SK-N-SH treated with all-trans-retinoic acid at 6 μM for 48 hours (cell line): Measurements from ENCODE around the gene FAM124A.

Source experiments
- ARNTL ChIP-seq: fragments of 450-650 bp; formaldehyde crosslinking; IDR thresholded peaks from 2 replicates; pipeline ENCODE4 v1.5.0; 2020; ENCODE audit warnings: low read depth, mild to moderate bottlenecking, moderate library complexity, borderline replicate concordance
- CREB5 ChIP-seq: fragments of 250-450 bp; sonication (Bioruptor Pico); IDR thresholded peaks from 2 replicates; pipeline ENCODE4 v1.5.1; 2020; ENCODE audit warnings: low read depth, mild to moderate bottlenecking, moderate library complexity
- CSDC2 ChIP-seq: fragments of 250-450 bp; sonication (Bioruptor Pico); IDR thresholded peaks from 2 replicates; pipeline ENCODE4 v1.5.0; 2020; ENCODE audit warnings: mild to moderate bottlenecking, moderate library complexity
- CSRNP3 ChIP-seq: fragments of 250-450 bp; sonication (Bioruptor Pico); IDR thresholded peaks from 2 replicates; pipeline ENCODE4 v1.5.1; 2021; ENCODE audit warnings: mild to moderate bottlenecking, moderate library complexity
- GLIS3 ChIP-seq: fragments of 250-450 bp; sonication (Bioruptor Pico); IDR thresholded peaks from 2 replicates; pipeline ENCODE4 v1.5.0; 2020; ENCODE audit warnings: mild to moderate bottlenecking, moderate library complexity
- ISL1 ChIP-seq: fragments of 250-450 bp; sonication (Bioruptor Pico); IDR thresholded peaks from 2 replicates; pipeline ENCODE4 v2.1.2; 2022; ENCODE audit warnings: mild to moderate bottlenecking, moderate library complexity
- PATZ1 ChIP-seq: fragments of 250-450 bp; sonication (Bioruptor Pico); IDR thresholded peaks from 2 replicates; pipeline ENCODE4 v1.8.0; 2020; ENCODE audit warnings: mild to moderate bottlenecking, moderate library complexity, borderline replicate concordance
- POU6F1 ChIP-seq: fragments of 250-450 bp; sonication (Bioruptor Pico); IDR thresholded peaks from 2 replicates; pipeline ENCODE4 v1.8.0; 2021; ENCODE audit warnings: low read depth, mild to moderate bottlenecking, moderate library complexity, borderline replicate concordance
- PPARA ChIP-seq: fragments of 250-450 bp; sonication (Bioruptor Pico); IDR thresholded peaks from 2 replicates; pipeline ENCODE4 v1.5.0; 2020; ENCODE audit warnings: mild to moderate bottlenecking, borderline replicate concordance
- RARB ChIP-seq: fragments of 250-450 bp; sonication (Bioruptor Pico); IDR thresholded peaks from 2 replicates; pipeline ENCODE4 v1.8.0; 2021; ENCODE audit warnings: mild to moderate bottlenecking, moderate library complexity
- TSHZ2 ChIP-seq: fragments of 250-450 bp; sonication (Bioruptor Pico); IDR thresholded peaks from 2 replicates; pipeline ENCODE4 v1.5.0; 2020; ENCODE audit warnings: mild to moderate bottlenecking, moderate library complexity
- ZFP3 ChIP-seq: fragments of 250-450 bp; sonication (Bioruptor Pico); IDR thresholded peaks from 2 replicates; pipeline ENCODE4 v1.5.0; 2020; ENCODE audit warnings: mild to moderate bottlenecking, moderate library complexity
- ZNF565 ChIP-seq: fragments of 450-650 bp; formaldehyde crosslinking; conservative IDR thresholded peaks from 2 replicates; pipeline ENCODE4 v1.5.0; 2020; ENCODE audit warnings: low read depth, mild to moderate bottlenecking, moderate library complexity
- ZNF70 ChIP-seq: fragments of 450-650 bp; formaldehyde crosslinking; IDR thresholded peaks from 2 replicates; pipeline ENCODE4 v1.5.0; 2020; ENCODE audit warnings: mild to moderate bottlenecking, moderate library complexity

GRCh38 chr13:51201886-51202285 lies 20.3 kb upstream of the FAM124A start:
- no peak for TF ChIP-seq TSHZ2 (CRISPR knock-in tag)
- no peak for TF ChIP-seq POU6F1 (CRISPR knock-in tag)
- TF ChIP-seq PATZ1 (CRISPR knock-in tag), result no peak
- no peak for TF ChIP-seq ZNF70 (CRISPR knock-in tag)
- TF ChIP-seq CSDC2 (CRISPR knock-in tag), result no peak
- no peak for TF ChIP-seq ZFP3 (CRISPR knock-in tag)
- TF ChIP-seq PPARA (CRISPR knock-in tag), result no peak
- no peak for TF ChIP-seq ZNF565 (CRISPR knock-in tag)
- no peak for TF ChIP-seq CREB5 (CRISPR knock-in tag)
- no peak for TF ChIP-seq ISL1
- TF ChIP-seq ARNTL (CRISPR knock-in tag), result no peak
- TF ChIP-seq GLIS3 (CRISPR knock-in tag), result no peak
- no peak for TF ChIP-seq CSRNP3 (CRISPR knock-in tag)
- no peak for TF ChIP-seq RARB
